ENCODE measurements around the gene CKAP5.

CKAP5 gene

DNA sequence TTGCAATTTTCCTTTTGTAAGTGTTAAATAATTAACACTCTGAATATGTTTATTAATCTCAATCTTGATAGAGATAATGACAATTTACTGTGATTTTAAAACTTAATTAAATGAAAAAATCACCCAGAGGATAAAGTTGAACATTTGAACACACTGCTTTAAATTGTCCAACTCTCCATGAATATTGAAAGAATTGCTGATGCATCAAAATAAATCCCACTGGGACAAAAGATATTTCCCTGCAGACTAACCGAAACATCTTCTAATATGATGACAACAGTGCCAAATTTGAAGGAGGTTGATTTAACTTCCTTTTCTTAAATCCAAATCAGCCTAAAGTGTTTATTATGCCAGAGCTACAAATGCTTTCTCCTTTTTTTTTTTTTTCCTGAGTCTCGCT lies 79.4 kb downstream of the CKAP5 start:
- no peak for DNase-seq (ENCODE audit: low spot score)

- no peak for DNase-seq (ENCODE audit: low spot score)
These were observed 83.8 kb downstream of the CKAP5 start for GRCh38 chr11:46762248-46762647.

DNA sequence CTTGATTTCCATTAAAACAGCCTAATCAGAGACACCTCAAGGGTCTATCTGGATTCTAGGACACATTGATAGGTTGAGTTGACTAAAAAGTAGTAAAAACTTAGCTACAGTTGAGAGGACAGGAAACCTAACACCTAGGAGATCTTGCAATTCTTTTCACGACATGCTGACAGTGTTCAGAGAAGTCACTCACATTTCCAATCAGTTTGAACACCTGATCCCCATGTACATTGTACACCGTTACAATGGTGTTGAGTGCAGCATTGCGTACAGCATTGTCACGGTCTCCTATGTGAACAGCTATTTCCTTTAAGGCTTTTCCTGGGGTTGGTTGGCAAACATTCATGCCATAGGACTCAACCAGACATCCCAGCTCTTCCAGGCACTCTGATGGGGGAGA lies 84.3 kb downstream of the CKAP5 start:
- DNase-seq (ENCODE audit: low spot score), result no peak

- DNase-seq (ENCODE audit: low spot score), result no peak
These were observed 85.5 kb downstream of the CKAP5 start for GRCh38 chr11:46760429-46761128.

GRCh38 chr11:46759196-46759595 lies 86.9 kb downstream of the CKAP5 start:
- DNase-seq (ENCODE audit: low spot score), result no peak

- DNase-seq (ENCODE audit: low spot score), result no peak
These were observed 90.1 kb downstream of the CKAP5 start for GRCh38 chr11:46755962-46756361.

DNA sequence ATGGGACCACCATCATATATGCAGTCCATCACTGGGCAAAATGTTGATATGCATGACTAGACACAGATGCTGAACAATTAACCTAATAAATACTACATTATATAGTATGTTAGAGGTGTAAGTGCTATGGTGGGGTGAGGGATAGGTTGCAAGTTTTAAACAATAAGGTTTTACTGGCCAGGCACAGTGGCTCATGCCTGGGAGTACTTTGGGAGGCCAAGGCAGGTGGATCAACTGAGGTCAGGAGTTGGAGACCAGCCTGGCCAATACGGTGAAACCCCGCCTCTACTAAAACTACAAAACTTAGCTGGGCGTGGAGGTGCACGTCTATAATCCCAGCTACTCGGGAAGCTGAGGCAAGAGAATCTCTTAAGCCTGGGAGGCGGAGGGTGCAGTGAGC lies 98.9 kb downstream of the CKAP5 start:
- no peak for DNase-seq (ENCODE audit: low spot score)

DNA sequence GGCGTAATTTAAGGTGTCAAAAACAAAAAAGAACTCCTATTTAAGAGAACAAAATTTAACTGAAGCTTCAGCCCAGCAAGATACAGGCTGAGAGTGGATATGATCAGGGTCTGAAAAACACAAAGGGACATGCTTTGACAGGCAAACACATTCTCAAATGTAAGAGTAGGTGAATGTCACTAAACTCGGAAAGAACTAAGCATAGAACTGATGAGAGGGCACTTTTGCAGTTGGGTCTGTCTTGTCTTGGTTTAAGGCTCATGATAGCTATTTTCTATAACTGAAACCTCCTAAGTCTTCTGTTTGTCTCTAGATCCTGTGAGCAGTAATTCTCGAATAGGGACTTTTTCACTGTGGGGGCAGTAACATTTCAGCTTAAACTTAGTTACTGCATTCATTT lies 100.1 kb downstream of the CKAP5 start:
- DNase-seq (ENCODE audit: low spot score), result no peak

- DNase-seq (ENCODE audit: low spot score), result no peak
These were observed 100.8 kb downstream of the CKAP5 start for GRCh38 chr11:46745328-46745727.

GRCh38 chr11:46743693-46744339 lies 102.3 kb downstream of the CKAP5 start:
- no peak for DNase-seq (ENCODE audit: low spot score)

DNA sequence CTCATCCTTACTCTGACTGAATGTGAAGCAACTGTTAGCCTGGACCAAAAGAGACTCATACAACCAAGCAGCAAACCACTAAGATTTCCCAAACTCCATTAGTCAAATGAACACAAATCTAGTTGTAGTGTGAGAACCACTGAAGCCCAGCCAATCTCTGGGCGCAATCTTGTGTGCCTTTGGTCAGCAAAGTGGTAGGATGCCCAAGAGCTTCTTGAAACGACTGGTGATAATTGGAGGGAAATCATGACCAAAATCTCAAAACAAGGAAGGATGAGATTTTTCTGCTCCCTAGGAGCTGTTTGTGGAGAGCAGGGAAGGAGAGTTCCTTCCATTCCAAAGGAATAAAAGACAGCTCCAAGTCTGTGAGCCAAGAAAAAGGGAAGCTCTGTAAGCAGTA lies 103.0 kb downstream of the CKAP5 start:
- DNase-seq (ENCODE audit: low spot score), result no peak

DNA sequence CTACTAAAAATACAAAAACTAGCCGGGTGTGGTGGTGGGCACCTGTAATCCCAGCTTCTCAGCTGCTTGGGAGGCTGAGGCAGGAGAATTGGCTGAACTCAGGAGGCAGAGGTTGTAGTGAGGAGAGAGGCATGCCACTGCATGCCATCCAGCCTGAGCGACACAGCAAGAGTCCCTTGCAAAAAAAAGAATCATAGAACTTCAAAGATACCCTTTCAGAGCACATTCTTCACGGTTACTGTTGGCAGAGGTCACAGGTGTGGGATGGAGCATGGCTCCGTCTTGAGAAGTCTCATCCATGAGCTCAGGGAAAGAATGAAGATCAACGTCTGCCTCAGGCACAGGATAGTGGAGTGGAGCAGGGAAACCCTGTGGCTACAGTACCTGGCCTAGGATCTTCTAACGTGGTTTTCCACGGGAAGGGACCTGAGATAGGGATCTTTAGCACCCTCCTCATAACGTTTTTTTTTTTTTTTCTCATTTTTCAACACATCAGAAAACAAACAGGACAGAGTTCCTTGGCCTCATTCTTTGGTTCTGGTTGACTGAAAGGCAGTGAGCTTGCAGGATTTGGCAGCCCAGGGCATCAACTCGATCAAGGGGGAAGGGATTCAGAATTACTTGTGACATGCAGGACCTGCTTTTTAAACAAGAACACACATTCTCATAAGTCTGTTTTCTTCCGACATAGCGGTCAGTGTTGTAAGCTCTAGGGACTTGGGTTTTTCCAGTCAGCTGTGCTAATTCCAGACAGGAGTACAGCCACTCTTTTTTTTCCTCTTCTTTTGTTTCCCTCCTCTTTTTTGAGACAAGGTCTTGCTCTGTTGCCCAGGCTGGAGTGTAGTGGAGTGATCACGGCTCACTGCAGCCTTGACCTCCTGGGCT lies 104.2 kb downstream of the CKAP5 start:
- no peak for DNase-seq (ENCODE audit: low spot score)

- no peak for DNase-seq (ENCODE audit: low spot score)
These were observed 107.2 kb downstream of the CKAP5 start for GRCh38 chr11:46738887-46739286.

GRCh38 chr11:46737699-46738098 lies 108.4 kb downstream of the CKAP5 start:
- DNase-seq (ENCODE audit: low spot score), result no peak

DNA sequence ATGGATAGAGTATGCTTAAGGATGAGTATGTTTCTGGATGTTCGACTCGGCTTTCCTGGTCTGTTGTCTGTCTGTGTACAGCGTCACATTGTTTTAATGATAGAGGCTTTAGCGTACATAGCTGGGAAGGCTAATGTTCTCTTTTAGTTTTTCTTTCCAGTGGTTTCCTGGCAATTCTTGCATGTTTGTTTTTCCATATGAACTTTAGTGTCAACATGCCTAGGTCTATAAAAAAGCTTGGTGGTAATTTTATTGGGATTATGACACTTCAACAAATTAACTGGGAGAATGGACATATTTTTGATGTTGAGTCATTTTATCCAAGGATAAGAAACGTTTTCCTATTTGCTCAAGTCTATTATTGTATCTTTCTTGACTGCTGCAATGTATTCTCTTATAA lies 109.5 kb downstream of the CKAP5 start:
- no peak for DNase-seq (ENCODE audit: low spot score)

- DNase-seq (ENCODE audit: low spot score), result no peak
These were observed 109.9 kb downstream of the CKAP5 start for GRCh38 chr11:46736146-46736545.

- DNase-seq (ENCODE audit: low spot score), result no peak
These were observed 112.8 kb downstream of the CKAP5 start for GRCh38 chr11:46733234-46733633.

DNA sequence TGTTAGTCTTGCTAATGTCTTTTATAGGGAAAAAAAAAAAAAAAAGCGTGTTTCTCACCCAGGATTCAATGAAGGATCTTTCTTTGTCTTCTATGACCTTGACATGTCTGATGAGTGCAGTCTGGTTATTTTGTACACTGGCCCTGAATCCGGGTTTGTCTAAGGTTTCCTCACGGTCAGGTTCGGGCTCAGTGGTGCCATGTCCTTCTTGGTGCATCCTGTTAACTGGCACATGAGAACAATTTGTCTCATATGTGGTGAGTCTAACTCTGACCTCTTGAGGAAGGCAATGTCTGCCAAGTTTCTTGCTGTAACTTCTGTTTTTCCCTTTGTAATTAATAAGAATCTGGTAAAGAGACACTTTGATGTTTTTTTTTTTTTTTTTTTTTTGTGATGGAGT lies 114.5 kb downstream of the CKAP5 start:
- no peak for DNase-seq (ENCODE audit: low spot score)

DNA sequence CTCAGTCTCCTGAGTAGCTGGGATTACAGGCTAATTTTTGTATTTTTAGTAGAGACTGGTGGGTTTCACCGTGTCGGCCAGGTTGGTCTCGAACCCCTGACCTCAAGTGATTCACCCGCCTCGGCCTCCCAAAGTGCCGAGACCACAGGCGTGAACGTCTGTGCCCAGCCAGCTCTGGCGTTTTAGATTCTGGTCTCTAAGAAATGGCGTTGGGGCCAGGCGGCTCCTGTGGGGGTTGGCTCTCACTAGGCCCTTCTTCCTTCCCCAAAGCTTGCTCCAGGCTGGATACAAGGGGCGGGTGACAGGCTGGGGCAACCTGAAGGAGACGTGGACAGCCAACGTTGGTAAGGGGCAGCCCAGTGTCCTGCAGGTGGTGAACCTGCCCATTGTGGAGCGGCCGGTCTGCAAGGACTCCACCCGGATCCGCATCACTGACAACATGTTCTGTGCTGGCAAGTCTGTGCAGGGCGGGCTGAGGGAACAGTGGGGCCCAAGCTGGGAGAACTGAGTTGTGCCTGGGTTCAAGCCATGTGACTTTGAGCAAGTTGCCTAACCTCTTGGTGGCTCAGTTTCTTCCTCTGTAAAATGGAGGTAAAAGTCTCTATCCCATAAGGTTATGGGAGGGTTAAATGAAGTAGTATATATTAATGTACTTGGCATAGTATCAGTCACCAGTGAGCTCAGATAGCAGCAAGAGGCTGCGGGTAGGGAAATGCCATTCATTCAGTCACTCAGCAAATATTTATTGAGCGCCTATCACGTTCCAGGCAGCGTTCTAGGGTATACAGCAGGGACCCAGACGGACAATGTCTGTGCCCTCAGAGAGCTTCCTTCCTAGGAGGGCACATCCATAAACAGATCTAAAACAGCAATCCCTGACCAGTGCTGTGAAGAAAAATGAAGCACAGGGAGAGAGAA lies 116.7 kb downstream of the CKAP5 start:
- DNase-seq (ENCODE audit: low spot score), result no peak

GRCh38 chr11:46728659-46729040 lies 117.4 kb downstream of the CKAP5 start:
- DNase-seq (ENCODE audit: low spot score), result no peak

DNA sequence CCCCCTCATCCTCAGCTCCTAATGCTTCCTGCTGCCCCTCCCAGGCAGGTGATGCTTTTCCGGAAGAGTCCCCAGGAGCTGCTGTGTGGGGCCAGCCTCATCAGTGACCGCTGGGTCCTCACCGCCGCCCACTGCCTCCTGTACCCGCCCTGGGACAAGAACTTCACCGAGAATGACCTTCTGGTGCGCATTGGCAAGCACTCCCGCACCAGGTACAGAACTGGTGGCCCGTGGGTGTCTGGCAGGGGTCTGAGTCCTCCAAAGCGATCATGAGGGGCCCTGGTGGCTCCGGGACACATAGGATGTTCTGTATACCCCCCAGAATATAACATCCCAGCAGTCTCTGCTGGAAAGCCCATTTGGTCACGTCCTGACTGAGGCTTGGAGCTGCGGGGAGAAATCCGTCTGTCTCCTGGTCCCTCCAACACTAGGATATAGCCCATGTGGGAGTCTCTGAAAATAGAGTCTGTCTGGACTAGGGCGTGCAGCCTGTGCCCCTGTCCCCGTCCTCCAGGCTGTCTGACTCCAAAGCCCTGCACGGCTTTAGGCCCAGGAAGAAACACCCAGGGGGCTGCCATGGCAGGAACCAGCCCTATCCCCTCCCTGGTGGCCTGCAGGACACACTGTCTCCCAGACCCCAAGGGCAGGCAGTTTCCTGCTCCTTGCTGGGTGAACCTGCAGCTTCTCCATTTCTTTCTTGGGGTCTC lies 118.0 kb downstream of the CKAP5 start:
- DNase-seq (ENCODE audit: low spot score), result no peak

Data from AG20443 (cell line).